SK-N-SH (cell line): ENCODE data around the gene CENPX.

Experiments
- CTCF ChIP-seq: fragments of 200-600 bp; sonication (generic); IDR thresholded peaks from 2 replicates; pipeline ENCODE4 v1.6.1; 2017; ENCODE audit warnings: antibody characterized with exemption, mild to moderate bottlenecking, moderate library complexity
- EP300 ChIP-seq, 2 experiments: IDR thresholded peaks; 2 replicates each; pipeline versions ENCODE4 v1.4.0 to v1.6.1; 2012; ENCODE audit warnings: borderline replicate concordance in 1 of 2, low read depth in 1 of 2, low read length in 1 of 2
- MAX ChIP-seq: IDR thresholded peaks from 2 replicates; pipeline ENCODE4 v1.4.0; 2012; ENCODE audit warnings: low read depth
- POLR2AphosphoS5 ChIP-seq: IDR thresholded peaks from 2 replicates; pipeline ENCODE4 v1.6.1; 2012; ENCODE audit warnings: low read depth, low read length

GRCh38 chr17:81976332-81977210 is 46.1 kb downstream of the CENPX start:
- no peak for TF ChIP-seq POLR2AphosphoS5
- TF ChIP-seq MAX = no peak
- TF ChIP-seq CTCF = no peak
- TF ChIP-seq EP300 (IDR thresholded peaks at IDR 0.05; ENCODE audit: borderline replicate concordance in 1 of 2, low read depth in 1 of 2, low read length in 1 of 2) = no peak
